Mucosa of descending colon (tissue), 3 donors: ENCODE results near the gene TM4SF5. TPM values are rescaled to one million over a fixed set of nuclear protein-coding genes. Genes with fewer than 3 reads are reported as not detected.
A peak's percentile ranks its signal among the peaks of the same experiment; 100 is the strongest.

ENCODE experiments used
- ATAC-seq: fragments of 200-7000 bp; cut with Tn5 transposase; one replicate; pipeline ENCODE4 v1.9.1; 2020; ENCODE audit warnings: mild to moderate bottlenecking, moderate library complexity
- DNase-seq, 3 donors: peaks; one replicate each; pipeline ENCODE4 v3.0.0-alpha.2; 2020
- H3K36me3 ChIP-seq: fragments of 200-600 bp; one replicate; pipeline ENCODE4 v1.8.0; 2021; ENCODE audit warnings: low read depth, mild to moderate bottlenecking
- H3K4me1 ChIP-seq: fragments of 200-600 bp; one replicate; pipeline ENCODE4 v1.8.0; 2021; ENCODE audit warnings: low read depth, mild to moderate bottlenecking
- H3K4me3 ChIP-seq: fragments of 200-600 bp; one replicate; pipeline ENCODE4 v1.8.0; 2021; ENCODE audit warnings: mild to moderate bottlenecking
- H3K9me3 ChIP-seq: fragments of 200-600 bp; one replicate; pipeline ENCODE4 v1.8.0; 2021; ENCODE audit warnings: mild to moderate bottlenecking
- CTCF ChIP-seq: fragments of 200-600 bp; IDR thresholded peaks from one replicate; pipeline ENCODE4 v1.8.0; 2022; ENCODE audit warnings: antibody characterized with exemption, mild to moderate bottlenecking
- intact Hi-C, 2 donors: fragments of 100-400 bp; cut with DNase I in 1 of 2; cut with micrococcal nuclease in 1 of 2; formaldehyde crosslinking; loops; one replicate each; pipeline versions ENCODE4 v1.11.0 to v1.11.1; 2022; cut with DNase I, micrococcal nuclease
- total RNA-seq, 3 donors: library from RNA; stranded (reverse); fragmentation: NEBNext Ultra II Directional in 2 of 3; extraction: Animal tissue kit (Norgen Biotek cat#: 25700) in 2 of 3; gene quantifications; one replicate each; pipeline versions ENCODE4 v1.2.1 to v1.2.4, GENCODE V29; 2021 to 2023
- donor health status: DM: no; HTN: no; CAD: no; lungs with moderate emphysema.
- donor health status: DM: no; HTN: no; CAD: no.
- donor health status: DM: no; HTN: yes; CAD: no.

TM4SF5 gene
- total RNA-seq, 3 donors from 2014 or later = 5.0 to 20.7 (median 12.5) TPM

GRCh38 chr17:4812690-4813089, 41.0 kb downstream of the TM4SF5 start:
- Histone ChIP-seq H3K9me3 (no peaks in the 10 kb centered on the region), H3K4me1 (peaks cover 3% of the 10 kb centered on the region), H3K36me3 (no peaks in the 10 kb centered on the region), H3K4me3 (no peak overlapping the region)
- intact Hi-C loops = no loop called here
- DNase-seq = no peak
- no peak for TF ChIP-seq CTCF
- no peak for ATAC-seq

DNA sequence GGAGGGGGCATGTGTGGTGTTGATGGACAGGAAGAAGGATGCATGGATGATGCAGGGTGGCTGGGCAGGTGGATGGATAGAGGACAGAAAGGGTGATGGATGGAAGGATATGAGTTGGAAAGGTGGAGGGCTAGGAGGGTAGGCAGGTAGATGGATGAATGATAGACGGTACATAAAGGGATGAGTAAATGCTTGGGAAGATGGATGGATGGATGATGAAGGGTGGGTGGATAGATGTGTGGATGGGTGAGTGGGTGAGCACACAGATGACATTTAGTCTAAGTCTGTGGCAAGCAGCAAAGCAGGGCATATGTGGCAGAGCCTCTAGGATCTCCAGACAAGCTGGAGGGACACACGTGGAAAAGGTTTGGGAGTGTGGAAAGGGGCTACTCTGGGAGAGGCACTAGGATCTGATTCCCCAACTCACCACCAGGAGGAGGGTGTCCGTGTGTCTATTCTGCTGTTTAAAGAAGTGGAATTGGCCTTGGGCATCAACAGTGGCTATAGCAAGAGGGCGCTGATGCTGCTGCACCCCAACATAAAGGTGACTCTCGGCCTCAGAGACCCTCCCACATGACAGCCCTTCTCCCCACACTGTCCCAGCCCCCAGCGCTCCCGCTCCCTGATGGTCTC, 43.5 kb downstream of the TM4SF5 start:
- ATAC-seq (peak; percentile 38), DNase-seq (peak in 1 of 3 donors; percentile 19)
- TF ChIP-seq CTCF = no peak
- Histone ChIP-seq H3K4me3 (no peak overlapping the region), H3K4me1 (no peaks in the 10 kb centered on the region), H3K36me3 (no peaks in the 10 kb centered on the region), H3K9me3 (no peaks in the 10 kb centered on the region)
- intact Hi-C loops = no loop called here

GRCh38 chr17:4816826-4817225, 45.1 kb downstream of the TM4SF5 start:
- ATAC-seq = no peak
- TF ChIP-seq CTCF = no peak
- DNase-seq = no peak
- Histone ChIP-seq H3K36me3 (no peaks in the 10 kb centered on the region), H3K4me1 (no peaks in the 10 kb centered on the region), H3K9me3 (no peaks in the 10 kb centered on the region), H3K4me3 (no peak overlapping the region)
- intact Hi-C loops = no loop called here

DNA sequence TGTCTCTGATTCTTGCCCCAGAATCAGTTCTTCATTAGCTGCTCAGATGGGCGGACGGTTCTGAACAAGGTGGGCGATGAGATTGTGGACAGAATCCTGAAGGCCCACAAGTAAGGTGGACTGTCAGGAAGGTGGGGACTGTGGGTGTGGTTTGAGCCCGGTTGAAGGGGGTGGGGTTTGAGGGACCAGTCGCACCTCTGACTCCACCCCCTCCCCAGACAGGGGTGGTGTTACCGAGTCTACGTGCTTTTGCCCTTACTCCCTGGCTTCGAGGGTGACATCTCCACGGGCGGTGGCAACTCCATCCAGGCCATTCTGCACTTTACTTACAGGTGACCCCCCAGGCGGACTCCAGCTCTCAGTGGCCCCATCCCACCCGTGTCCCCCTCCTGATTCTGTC, 46.6 kb downstream of the TM4SF5 start:
- Histone ChIP-seq H3K4me3 (no peak overlapping the region), H3K4me1 (no peaks in the 10 kb centered on the region), H3K9me3 (no peaks in the 10 kb centered on the region), H3K36me3 (no peaks in the 10 kb centered on the region)
- TF ChIP-seq CTCF = no peak
- DNase-seq (peak in 1 of 3 donors; percentile 19), ATAC-seq (no peak)
- intact Hi-C loops = no loop called here

DNA sequence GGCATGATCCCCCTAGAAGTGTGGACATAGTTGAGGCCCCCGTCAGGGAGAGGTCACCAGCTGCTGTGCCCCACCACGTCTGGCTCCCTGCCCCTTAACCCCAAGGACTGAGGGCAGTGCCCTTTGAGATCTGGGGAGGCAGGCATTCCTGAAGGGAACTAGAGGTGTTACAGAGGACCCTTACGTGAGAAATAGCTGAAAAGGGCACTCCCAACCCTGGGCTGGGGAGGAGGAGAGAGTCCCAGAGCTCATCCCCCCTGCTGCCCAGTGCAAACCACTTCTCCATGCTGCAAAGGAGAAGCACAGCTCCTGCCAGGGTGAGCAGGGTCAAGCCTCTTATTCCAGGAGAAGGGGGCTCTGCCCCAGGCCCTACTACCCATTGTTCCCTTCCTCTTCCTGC, 51.1 kb downstream of the TM4SF5 start:
- Histone ChIP-seq H3K4me1 (no peaks in the 10 kb centered on the region), H3K9me3 (no peaks in the 10 kb centered on the region), H3K4me3 (no peak overlapping the region), H3K36me3 (no peaks in the 10 kb centered on the region)
- no peak for TF ChIP-seq CTCF
- ATAC-seq = no peak
- intact Hi-C loops = no loop called here
- DNase-seq = no peak
